Urinary bladder (tissue), 4 donors: ENCODE data around the gene WASHC4. TPM values are rescaled to one million over a fixed set of nuclear protein-coding genes. Genes with fewer than 3 reads are reported as not detected.

Experiments used
- DNase-seq: peaks from one replicate; pipeline ENCODE4 v3.0.0-alpha.2; 2015; ENCODE audit errors: extremely low spot score
- H3K27ac ChIP-seq: one replicate; pipeline ENCODE4 v1.5.1; 2013; ENCODE audit warnings: low read depth, mild to moderate bottlenecking, moderate library complexity
- H3K36me3 ChIP-seq: one replicate; pipeline ENCODE4 v1.6.1; 2013; ENCODE audit warnings: mild to moderate bottlenecking, moderate library complexity; ENCODE audit not compliant: insufficient read depth
- H3K4me1 ChIP-seq: one replicate; pipeline ENCODE4 v1.6.1; 2013; ENCODE audit warnings: mild to moderate bottlenecking, moderate library complexity; ENCODE audit not compliant: insufficient read depth
- H3K4me3 ChIP-seq: one replicate; pipeline ENCODE4 v1.5.1; 2013; ENCODE audit warnings: low read depth, low read length
- WGBS: extraction: QIAGEN DNeasy Blood & Tissue Kit; methylation state at CpG from one replicate; pipeline ENCODE4 v1.1.7; 2013; 5-methylcytosine and 5-hydroxymethylcytosine counted together
- polyA plus RNA-seq: library from polyadenylated mRNA; stranded (reverse); fragments of 200-250 nt; gene quantifications from one replicate; pipeline ENCODE4 v1.2.3, GENCODE V29; 2013
- total RNA-seq: library from RNA; depleted of rRNA; stranded (reverse); fragments of >200 nt; gene quantifications from one replicate; pipeline ENCODE4 v1.2.3, GENCODE V29; 2014
- donor health status: healthy with polysubstance abuse.
- donor health status: healthy.

Gene WASHC4
- total and polyA plus RNA-seq, 2 donors: 18.3 to 209 TPM

- no peak for DNase-seq
- WGBS: 48% methylated on average over 7 of the region's 7 CpGs
- H3K4me3 ChIP-seq: no peak overlapping the region
- H3K36me3 ChIP-seq: no peaks in the 10 kb centered on the region
- no peak overlapping the region for H3K27ac ChIP-seq
- H3K4me1 ChIP-seq: no peaks in the 10 kb centered on the region
Observed at GRCh38 chr12:105106621-105107020, 910 bp upstream of the WASHC4 start.

DNA sequence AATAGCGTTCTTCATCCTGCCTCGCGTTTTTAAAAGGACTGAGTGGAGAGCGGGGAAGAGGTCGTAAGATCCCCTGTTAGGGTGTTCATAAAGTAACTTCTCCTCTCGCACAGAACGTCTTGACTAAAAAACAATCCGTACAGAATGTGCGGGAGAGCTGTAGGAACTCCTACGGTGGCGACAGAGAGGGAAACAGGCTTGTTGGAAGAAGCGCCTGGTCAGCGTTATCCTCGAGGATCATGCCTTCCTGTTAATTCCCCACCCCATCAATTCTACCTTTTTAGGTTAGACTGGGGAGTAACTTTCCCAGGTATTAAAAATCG is 399 bp upstream of the WASHC4 start:
- H3K27ac ChIP-seq: no peak overlapping the region
- H3K4me1 ChIP-seq: no peaks in the 10 kb centered on the region
- WGBS: under 1% methylated on average over 15 of the region's 15 CpGs
- no peaks in the 10 kb centered on the region for H3K36me3 ChIP-seq
- H3K4me3 ChIP-seq: peak overlapping the region; percentile 38
- DNase-seq: peak; percentile 52

DNA sequence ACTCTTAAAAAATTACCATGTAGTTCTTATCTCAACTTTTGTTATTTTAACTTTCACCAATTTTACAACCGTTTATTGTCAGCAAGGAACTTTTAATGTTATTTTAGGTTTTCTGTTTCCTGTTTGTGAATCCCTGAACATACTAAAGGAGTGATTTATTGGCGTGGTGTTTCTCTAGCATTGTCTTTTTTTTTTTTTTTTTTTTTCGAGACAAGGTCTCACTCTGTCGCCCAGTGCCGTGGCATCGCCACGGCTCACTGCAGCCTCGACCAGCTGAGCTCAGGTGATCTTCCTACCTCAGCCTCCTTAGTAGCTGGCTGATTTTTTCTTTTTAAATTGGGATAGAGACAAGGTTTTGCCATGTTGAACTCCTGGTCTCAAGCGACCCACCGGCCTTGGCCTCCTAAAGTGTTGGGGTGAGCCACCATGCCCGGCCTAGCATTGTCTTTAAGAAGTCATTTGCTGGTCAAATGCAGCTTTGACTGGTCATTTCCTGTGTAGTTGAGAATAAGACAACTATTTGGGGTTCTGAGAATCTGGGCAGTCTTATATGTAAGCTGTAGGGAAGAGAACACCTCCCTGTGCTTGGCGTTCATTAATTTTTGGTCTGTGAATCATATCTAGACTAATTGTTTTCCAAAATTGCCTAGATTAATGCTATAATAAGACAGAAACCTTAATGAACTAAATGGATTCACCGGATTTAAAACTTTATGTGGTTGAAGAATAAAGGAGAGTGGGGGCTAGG is 2.1 kb downstream of the WASHC4 start:
- no peak overlapping the region for H3K4me3 ChIP-seq
- no peak overlapping the region for H3K27ac ChIP-seq
- 59% methylated on average over 13 of the region's 13 CpGs for WGBS

DNA sequence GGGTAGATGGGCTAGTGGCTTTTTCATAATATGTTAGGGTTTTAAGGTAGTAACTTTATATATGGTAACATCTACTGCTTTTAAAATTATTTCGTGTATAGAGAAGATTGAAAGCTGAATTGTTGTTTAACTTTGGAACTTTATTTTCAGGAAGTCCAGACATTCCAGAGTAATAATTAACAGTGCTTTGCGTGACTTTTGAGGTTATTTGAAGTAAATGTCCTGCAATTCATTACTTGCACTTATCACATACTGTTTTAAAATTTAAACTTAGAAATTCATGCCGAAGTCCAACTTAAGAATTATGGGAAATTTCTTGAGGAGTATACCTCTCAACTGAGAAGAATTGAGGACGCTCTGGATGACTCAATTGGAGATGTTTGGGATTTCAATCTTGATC is 3.3 kb downstream of the WASHC4 start:
- DNase-seq: no peak
- H3K4me1 ChIP-seq: no peaks in the 10 kb centered on the region
- 76% methylated on average over 4 of the region's 4 CpGs for WGBS
- no peak overlapping the region for H3K4me3 ChIP-seq
- H3K36me3 ChIP-seq: no peaks in the 10 kb centered on the region
- no peak overlapping the region for H3K27ac ChIP-seq

More for the DNA sequence above, 2.1 kb downstream of the WASHC4 start:
- Histone ChIP-seq H3K4me1 (no peaks in the 10 kb centered on the region), H3K36me3 (no peaks in the 10 kb centered on the region)
- no peak for DNase-seq

DNA sequence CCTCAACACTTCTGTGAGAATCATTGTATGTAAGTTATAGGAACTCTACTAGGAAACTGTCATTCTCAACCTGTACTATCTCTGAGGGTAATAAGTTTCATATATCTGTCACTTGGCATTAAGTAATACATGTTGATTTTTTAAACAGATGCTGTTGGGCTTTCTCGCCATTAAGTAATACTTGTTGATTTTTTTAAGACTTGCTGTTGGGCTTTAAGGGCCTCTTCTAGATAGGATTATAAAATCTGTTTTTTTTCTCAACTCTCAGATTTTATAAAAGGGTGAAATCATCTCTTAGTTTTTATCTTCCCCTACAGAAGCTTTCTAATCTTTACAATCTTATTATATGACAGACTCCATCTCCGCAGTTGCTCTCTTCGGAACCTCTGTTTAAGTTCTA is 5.6 kb downstream of the WASHC4 start:
- WGBS: 70% methylated on average over 3 of the region's 3 CpGs
- Histone ChIP-seq H3K4me1 (no peaks in the 10 kb centered on the region), H3K27ac (no peak overlapping the region), H3K4me3 (no peak overlapping the region), H3K36me3 (no peaks in the 10 kb centered on the region)
- DNase-seq: no peak

GRCh38 chr12:105116969-105117368 is 9.4 kb downstream of the WASHC4 start:
- H3K27ac ChIP-seq: no peak overlapping the region
- 86% methylated on average over 1 of the region's 1 CpG for WGBS
- H3K36me3 ChIP-seq: no peaks in the 10 kb centered on the region
- no peaks in the 10 kb centered on the region for H3K4me1 ChIP-seq
- DNase-seq: no peak
- no peak overlapping the region for H3K4me3 ChIP-seq

DNA sequence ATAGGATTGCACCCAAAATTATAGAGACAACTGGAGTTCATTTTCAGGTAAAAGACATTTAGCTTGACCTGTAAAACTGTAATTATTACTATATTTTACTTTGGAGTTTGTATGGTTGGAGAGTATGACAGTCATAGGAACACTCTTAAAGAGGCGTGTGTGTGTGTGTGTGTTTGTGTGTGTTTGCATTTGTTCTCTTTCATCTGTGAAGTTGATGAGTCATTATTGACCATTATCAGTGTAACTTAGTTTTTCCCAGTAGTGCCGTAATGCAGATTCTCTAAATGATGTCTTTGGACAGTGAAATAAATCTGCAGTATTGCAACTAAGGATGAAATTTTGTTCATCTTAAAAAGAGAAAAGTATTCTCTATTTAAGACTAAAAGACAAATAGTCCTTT is 13.0 kb downstream of the WASHC4 start:
- DNase-seq: no peak
- no peaks in the 10 kb centered on the region for H3K4me1 ChIP-seq
- H3K36me3 ChIP-seq: no peaks in the 10 kb centered on the region
- H3K27ac ChIP-seq: no peak overlapping the region
- WGBS: 86% methylated on average over 2 of the region's 2 CpGs
- H3K4me3 ChIP-seq: no peak overlapping the region

- Histone ChIP-seq H3K4me3 (no peak overlapping the region), H3K4me1 (no peaks in the 10 kb centered on the region), H3K36me3 (peaks cover 3% of the 10 kb centered on the region), H3K27ac (no peak overlapping the region)
- WGBS: 87% methylated on average over 2 of the region's 2 CpGs
- no peak for DNase-seq
Observed at GRCh38 chr12:105138248-105138647, 30.7 kb downstream of the WASHC4 start.

GRCh38 chr12:105141320-105141922 is 33.9 kb downstream of the WASHC4 start:
- Histone ChIP-seq H3K36me3 (peaks cover 3% of the 10 kb centered on the region), H3K4me3 (no peak overlapping the region), H3K4me1 (no peaks in the 10 kb centered on the region), H3K27ac (no peak overlapping the region)
- 88% methylated on average over 6 of the region's 6 CpGs for WGBS
- DNase-seq: no peak

DNA sequence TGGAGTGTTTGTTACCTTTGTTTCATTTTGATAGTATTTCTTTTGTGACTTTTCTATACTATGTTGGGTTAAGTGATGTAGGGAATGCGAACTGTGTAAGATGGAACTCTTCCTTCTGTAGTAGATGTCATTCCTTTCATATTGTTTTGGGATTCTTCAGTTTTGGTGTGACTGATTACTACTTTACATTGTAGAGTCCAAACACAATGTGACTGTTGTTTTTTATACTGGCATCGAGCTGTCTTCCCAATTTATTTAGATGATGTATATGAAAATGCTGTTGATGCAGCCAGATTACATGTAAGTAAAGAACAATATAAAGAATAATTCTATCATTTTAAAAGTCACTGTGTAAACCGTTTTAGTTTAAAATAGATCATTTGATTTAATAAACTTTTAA is 34.7 kb downstream of the WASHC4 start:
- no peak for DNase-seq
- Histone ChIP-seq H3K27ac (no peak overlapping the region), H3K4me3 (no peak overlapping the region), H3K4me1 (no peaks in the 10 kb centered on the region), H3K36me3 (peaks cover 3% of the 10 kb centered on the region)
- WGBS: 95% methylated on average over 3 of the region's 3 CpGs

- H3K4me1 ChIP-seq: no peaks in the 10 kb centered on the region
- WGBS: 98% methylated on average over 2 of the region's 2 CpGs
- H3K36me3 ChIP-seq: peaks cover 4% of the 10 kb centered on the region
Observed at GRCh38 chr12:105156260-105156659, 48.7 kb downstream of the WASHC4 start.

DNA sequence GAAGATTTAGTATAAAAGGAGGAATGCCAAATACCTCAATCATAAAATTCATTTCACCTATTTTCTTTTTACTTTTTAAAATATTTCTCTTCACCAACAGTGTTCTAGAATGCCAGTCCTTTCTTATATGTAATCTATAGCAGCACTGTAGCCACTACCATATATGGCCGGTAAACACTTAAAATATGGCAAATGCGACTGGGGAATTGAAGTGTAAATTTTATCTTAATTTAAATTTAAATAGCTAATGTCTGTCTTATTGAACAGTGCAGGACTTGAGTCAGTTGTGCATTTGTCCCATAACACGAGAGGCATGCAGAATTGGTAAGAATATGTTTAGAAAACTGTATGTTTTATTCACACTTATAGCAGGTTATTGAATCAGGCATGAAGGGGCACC is 50.1 kb downstream of the WASHC4 start:
- DNase-seq: no peak
- H3K4me1 ChIP-seq: no peaks in the 10 kb centered on the region
- H3K27ac ChIP-seq: no peak overlapping the region
- 93% methylated on average over 3 of the region's 3 CpGs for WGBS
- H3K36me3 ChIP-seq: peaks cover 4% of the 10 kb centered on the region
- H3K4me3 ChIP-seq: no peak overlapping the region

More at GRCh38 chr12:105156260-105156659, 48.7 kb downstream of the WASHC4 start:
- no peak for DNase-seq
- Histone ChIP-seq H3K27ac (no peak overlapping the region), H3K4me3 (no peak overlapping the region)

DNA sequence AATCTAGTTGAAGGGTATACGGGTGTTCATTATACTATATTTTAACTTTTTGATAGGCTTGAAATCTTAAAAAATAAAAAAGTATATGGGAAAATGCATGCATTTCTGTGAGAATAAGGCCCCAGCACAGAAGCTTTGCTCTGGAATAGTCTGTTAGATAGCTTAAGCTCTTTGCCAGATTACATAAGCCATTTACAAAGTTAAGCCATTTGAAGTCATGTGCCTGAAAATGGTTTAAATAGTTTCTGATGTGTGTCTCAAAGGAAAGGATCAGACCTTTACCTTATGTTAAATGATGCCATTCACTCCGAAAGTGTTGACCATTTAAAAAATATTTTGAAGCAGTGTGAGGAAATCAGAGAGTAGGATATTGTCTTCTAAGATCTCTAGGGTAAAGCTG is 51.3 kb downstream of the WASHC4 start:
- no peak overlapping the region for H3K4me3 ChIP-seq
- H3K36me3 ChIP-seq: peaks cover 4% of the 10 kb centered on the region
- no peaks in the 10 kb centered on the region for H3K4me1 ChIP-seq
- DNase-seq: no peak
- H3K27ac ChIP-seq: no peak overlapping the region
- 96% methylated on average over 2 of the region's 2 CpGs for WGBS

DNA sequence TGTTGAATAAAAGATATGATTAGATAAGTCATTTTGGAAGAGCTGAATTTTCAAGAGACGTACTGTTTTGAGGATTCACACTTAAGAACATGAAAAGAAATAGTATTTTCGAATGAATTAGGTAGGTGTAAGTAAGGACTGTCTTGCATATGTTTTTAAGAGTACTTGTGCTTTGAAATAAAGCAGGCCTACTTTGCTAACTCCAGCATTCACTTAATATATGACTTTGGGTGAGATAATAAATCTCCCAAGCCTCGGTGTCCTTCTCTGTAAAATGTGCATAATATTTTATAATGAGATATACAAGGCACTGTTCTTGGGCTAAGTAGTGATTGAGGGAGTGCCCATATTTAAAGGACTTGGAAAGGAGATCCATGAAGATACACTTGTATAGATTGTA is 54.6 kb downstream of the WASHC4 start:
- H3K36me3 ChIP-seq: peaks cover 4% of the 10 kb centered on the region
- no peak overlapping the region for H3K4me3 ChIP-seq
- WGBS: 64% methylated on average over 3 of the region's 3 CpGs
- H3K27ac ChIP-seq: no peak overlapping the region
- no peaks in the 10 kb centered on the region for H3K4me1 ChIP-seq
- no peak for DNase-seq
